ENCODE measurements around the gene GARRE1.

DNA sequence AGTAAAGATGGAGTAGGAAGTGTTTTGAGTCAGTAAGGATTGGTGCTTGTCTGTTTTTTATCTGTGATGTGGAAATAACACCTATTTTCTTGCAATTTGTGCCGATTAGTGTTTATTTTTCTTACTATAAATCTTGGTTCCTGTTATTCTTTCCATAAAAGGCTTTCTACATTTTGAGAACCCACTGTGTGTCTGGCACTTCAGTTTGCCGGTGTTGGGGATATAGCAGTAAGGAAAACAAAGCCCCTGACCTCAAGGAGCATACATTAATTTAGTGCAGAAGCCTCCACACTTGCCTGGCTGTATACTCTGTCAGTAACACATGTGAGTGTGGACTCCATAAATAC lies 35.6 kb upstream of the GARRE1 start:
- TF ChIP-seq, protein P1, sequence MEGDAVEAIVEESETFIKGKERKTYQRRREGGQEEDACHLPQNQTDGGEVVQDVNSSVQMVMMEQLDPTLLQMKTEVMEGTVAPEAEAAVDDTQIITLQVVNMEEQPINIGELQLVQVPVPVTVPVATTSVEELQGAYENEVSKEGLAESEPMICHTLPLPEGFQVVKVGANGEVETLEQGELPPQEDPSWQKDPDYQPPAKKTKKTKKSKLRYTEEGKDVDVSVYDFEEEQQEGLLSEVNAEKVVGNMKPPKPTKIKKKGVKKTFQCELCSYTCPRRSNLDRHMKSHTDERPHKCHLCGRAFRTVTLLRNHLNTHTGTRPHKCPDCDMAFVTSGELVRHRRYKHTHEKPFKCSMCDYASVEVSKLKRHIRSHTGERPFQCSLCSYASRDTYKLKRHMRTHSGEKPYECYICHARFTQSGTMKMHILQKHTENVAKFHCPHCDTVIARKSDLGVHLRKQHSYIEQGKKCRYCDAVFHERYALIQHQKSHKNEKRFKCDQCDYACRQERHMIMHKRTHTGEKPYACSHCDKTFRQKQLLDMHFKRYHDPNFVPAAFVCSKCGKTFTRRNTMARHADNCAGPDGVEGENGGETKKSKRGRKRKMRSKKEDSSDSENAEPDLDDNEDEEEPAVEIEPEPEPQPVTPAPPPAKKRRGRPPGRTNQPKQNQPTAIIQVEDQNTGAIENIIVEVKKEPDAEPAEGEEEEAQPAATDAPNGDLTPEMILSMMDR (IDR thresholded peaks at IDR 0.05; ENCODE audit: poor library complexity): no peak
- no peak for TF ChIP-seq EZH2 (IDR thresholded peaks at IDR 0.05; ENCODE audit: borderline replicate concordance)
- TF ChIP-seq EZH2phosphoT487 (IDR thresholded peaks at IDR 0.05; ENCODE audit: low read depth, severe bottlenecking, unreplicated experiment): no peak
